Osteocyte (in vitro differentiated cells): ENCODE data around the gene ELOA. TPM values are rescaled to one million over a fixed set of nuclear protein-coding genes. Genes with fewer than 3 reads are reported as not detected.

Experiments
- DNase-seq: peaks from one replicate; pipeline ENCODE4 v3.0.0; 2021; ENCODE audit warnings: mixed read lengths; ENCODE audit not compliant: unreplicated experiment; ENCODE audit errors: extremely low spot score
- H3K27ac Mint-ChIP-seq: one replicate; pipeline ENCODE4 v1.8.0; 2021; ENCODE audit warnings: mild to moderate bottlenecking, mixed read lengths; ENCODE audit not compliant: unreplicated experiment
- H3K27me3 Mint-ChIP-seq: one replicate; pipeline ENCODE4 v1.8.0; 2021; ENCODE audit warnings: mixed read lengths; ENCODE audit not compliant: unreplicated experiment
- H3K36me3 Mint-ChIP-seq: one replicate; pipeline ENCODE4 v1.8.0; 2021; ENCODE audit warnings: mixed read lengths; ENCODE audit not compliant: unreplicated experiment
- H3K4me1 Mint-ChIP-seq: one replicate; pipeline ENCODE4 v1.8.0; 2021; ENCODE audit warnings: mixed read lengths; ENCODE audit not compliant: unreplicated experiment
- H3K4me3 Mint-ChIP-seq: one replicate; pipeline ENCODE4 v1.8.0; 2021; ENCODE audit warnings: mild to moderate bottlenecking, moderate library complexity, mixed read lengths; ENCODE audit not compliant: unreplicated experiment
- H3K9me3 Mint-ChIP-seq: one replicate; pipeline ENCODE4 v1.8.0; 2021; ENCODE audit warnings: mixed read lengths; ENCODE audit not compliant: unreplicated experiment
- CTCF ChIP-seq: fragments of 200-600 bp; sonication (generic); IDR thresholded peaks from 2 replicates; pipeline ENCODE4 v1.5.0; 2021; ENCODE audit warnings: antibody characterized with exemption, mild to moderate bottlenecking, moderate library complexity
- total RNA-seq: library from RNA; stranded (reverse); gene quantifications from 2 replicates; pipeline ENCODE4 v1.2.1, GENCODE V29; 2021

ELOA gene
- total RNA-seq, 1 donor from 2014 or later = 47.0 TPM

GRCh38 chr1:23696335-23696989, 46.8 kb upstream of the ELOA start:
- H3K4me1 Mint-ChIP-seq = peaks cover 47% of the 10 kb centered on the region
- no peak overlapping the region for H3K4me3 Mint-ChIP-seq

GRCh38 chr1:23698466-23698865, 44.8 kb upstream of the ELOA start:
- Mint-ChIP-seq H3K9me3 (no peaks in the 10 kb centered on the region), H3K27me3 (no peaks in the 10 kb centered on the region), H3K4me1 (peaks cover 36% of the 10 kb centered on the region), H3K4me3 (no peak overlapping the region), H3K27ac (no peak overlapping the region), H3K36me3 (peaks cover 67% of the 10 kb centered on the region)
- TF ChIP-seq CTCF = no peak
- DNase-seq = no peak

More at GRCh38 chr1:23696335-23696989, 46.8 kb upstream of the ELOA start:
- Mint-ChIP-seq H3K36me3 (peaks cover 72% of the 10 kb centered on the region), H3K27me3 (no peaks in the 10 kb centered on the region), H3K9me3 (no peaks in the 10 kb centered on the region), H3K27ac (no peak overlapping the region)
- no peak for DNase-seq
- no peak for TF ChIP-seq CTCF

- Mint-ChIP-seq H3K4me3 (no peak overlapping the region), H3K27ac (no peak overlapping the region), H3K27me3 (no peaks in the 10 kb centered on the region), H3K9me3 (no peaks in the 10 kb centered on the region), H3K36me3 (peaks cover 56% of the 10 kb centered on the region), H3K4me1 (peaks cover 25% of the 10 kb centered on the region)
- no peak for DNase-seq
- no peak for TF ChIP-seq CTCF
Measured at GRCh38 chr1:23699280-23700179, 43.7 kb upstream of the ELOA start.

GRCh38 chr1:23701310-23701709, 42.0 kb upstream of the ELOA start:
- peaks cover 38% of the 10 kb centered on the region for H3K36me3 Mint-ChIP-seq
- H3K27me3 Mint-ChIP-seq = no peaks in the 10 kb centered on the region
- no peaks in the 10 kb centered on the region for H3K9me3 Mint-ChIP-seq
- H3K4me3 Mint-ChIP-seq = no peak overlapping the region
- peaks cover 8% of the 10 kb centered on the region for H3K4me1 Mint-ChIP-seq
- no peak for DNase-seq
- no peak for TF ChIP-seq CTCF
- no peak overlapping the region for H3K27ac Mint-ChIP-seq

GRCh38 chr1:23701996-23702395, 41.3 kb upstream of the ELOA start:
- no peak for TF ChIP-seq CTCF

More at GRCh38 chr1:23701996-23702395, 41.3 kb upstream of the ELOA start:
- Mint-ChIP-seq H3K27me3 (no peaks in the 10 kb centered on the region), H3K9me3 (no peaks in the 10 kb centered on the region), H3K4me1 (peaks cover 5% of the 10 kb centered on the region), H3K36me3 (peaks cover 33% of the 10 kb centered on the region), H3K4me3 (no peak overlapping the region), H3K27ac (no peak overlapping the region)
- DNase-seq = no peak
